ENCODE results near the gene HSD11B1L. TPM values are rescaled to one million over a fixed set of nuclear protein-coding genes. Genes with fewer than 3 reads are reported as not detected.
A peak's percentile ranks its signal among the peaks of the same experiment; 100 is the strongest.

HSD11B1L gene
- total and polyA plus RNA-seq, 4 donors = 3.9 to 12.0 (median 7.1) TPM

- Histone ChIP-seq H3K4me1 (ENCODE audit: control insufficient read depth in 1 of 2, insufficient read depth in 2 of 2, low read length in 2 of 2) (no peaks in the 10 kb centered on the region), H3K27ac (ENCODE audit: low read depth in 1 of 2, low read length in 2 of 2) (no peak overlapping the region), H3K4me3 (ENCODE audit: low read length in 2 of 2) (no peak overlapping the region), H3K27me3 (ENCODE audit: control insufficient read depth in 1 of 2, insufficient read depth in 2 of 2, low read length in 1 of 2) (no peaks in the 10 kb centered on the region), H3K36me3 (ENCODE audit: control insufficient read depth in 1 of 2, insufficient read depth in 2 of 2, low read length in 1 of 2) (peaks cover 0 to 7% of the 10 kb centered on the region in 2 donors), H3K9me3 (ENCODE audit: control insufficient read depth, low read length) (no peaks in the 10 kb centered on the region)
- intact Hi-C loops (cut with DNase I) = no loop called here
- no peak for DNase-seq
- WGBS, 2 donors = 93 to 97% methylated on average over 8 of the region's 8 CpGs
- no peak for ATAC-seq (ENCODE audit: low FRiP score)
Observed at GRCh38 chr19:5711025-5711424, 30.2 kb downstream of the HSD11B1L start.

GRCh38 chr19:5711713-5712161 is 30.9 kb downstream of the HSD11B1L start:
- intact Hi-C loops (cut with DNase I) = no loop called here
- no peak for ATAC-seq (ENCODE audit: low FRiP score)

DNA sequence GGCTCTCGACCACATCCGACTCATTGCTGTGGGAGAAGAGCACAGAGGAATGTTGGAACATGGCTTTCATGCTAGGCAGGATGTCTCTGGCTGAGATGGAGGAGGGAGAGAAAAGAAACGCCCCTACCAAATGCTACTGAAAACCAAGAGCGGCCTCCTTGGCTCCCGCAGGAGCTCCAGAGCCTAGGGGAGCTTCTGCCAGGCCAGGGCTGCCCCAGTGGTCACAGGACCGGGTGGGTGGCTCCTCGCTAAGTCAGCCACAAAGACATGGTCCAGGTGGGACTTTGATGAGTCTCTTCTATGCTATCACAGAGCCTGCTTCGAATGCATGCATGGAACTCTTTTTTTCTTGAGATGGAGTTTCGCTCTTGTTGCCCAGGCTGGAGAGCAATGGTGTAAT is 32.4 kb downstream of the HSD11B1L start:
- intact Hi-C loops (cut with DNase I) = no loop called here
- peaks cover 0 to 7% of the 10 kb centered on the region in 2 donors for H3K36me3 ChIP-seq (ENCODE audit: control insufficient read depth in 1 of 2, insufficient read depth in 2 of 2, low read length in 1 of 2)
- ATAC-seq (ENCODE audit: low FRiP score) (no peak), DNase-seq (no peak)
- no peak overlapping the region for H3K27ac ChIP-seq (ENCODE audit: low read depth in 1 of 2, low read length in 2 of 2)
- WGBS, 2 donors = 88 to 94% methylated on average over 9 of the region's 9 CpGs
- no peaks in the 10 kb centered on the region for H3K9me3 ChIP-seq (ENCODE audit: control insufficient read depth, low read length)
- no peaks in the 10 kb centered on the region for H3K4me1 ChIP-seq (ENCODE audit: control insufficient read depth in 1 of 2, insufficient read depth in 2 of 2, low read length in 2 of 2)
- no peaks in the 10 kb centered on the region for H3K27me3 ChIP-seq (ENCODE audit: control insufficient read depth in 1 of 2, insufficient read depth in 2 of 2, low read length in 1 of 2)
- no peak overlapping the region for H3K4me3 ChIP-seq (ENCODE audit: low read length in 2 of 2)

More at GRCh38 chr19:5711713-5712161, 30.9 kb downstream of the HSD11B1L start:
- Histone ChIP-seq H3K9me3 (ENCODE audit: control insufficient read depth, low read length) (no peaks in the 10 kb centered on the region), H3K4me3 (ENCODE audit: low read length in 2 of 2) (no peak overlapping the region), H3K27ac (ENCODE audit: low read depth in 1 of 2, low read length in 2 of 2) (no peak overlapping the region), H3K36me3 (ENCODE audit: control insufficient read depth in 1 of 2, insufficient read depth in 2 of 2, low read length in 1 of 2) (peaks cover 0 to 7% of the 10 kb centered on the region in 2 donors), H3K4me1 (ENCODE audit: control insufficient read depth in 1 of 2, insufficient read depth in 2 of 2, low read length in 2 of 2) (no peaks in the 10 kb centered on the region), H3K27me3 (ENCODE audit: control insufficient read depth in 1 of 2, insufficient read depth in 2 of 2, low read length in 1 of 2) (no peaks in the 10 kb centered on the region)
- 88 to 90% methylated on average over 23 to 25 of the region's 25 CpGs for WGBS, 2 donors
- DNase-seq = no peak

GRCh38 chr19:5714816-5715215 is 34.0 kb downstream of the HSD11B1L start:
- no peak for ATAC-seq (ENCODE audit: low FRiP score)

DNA sequence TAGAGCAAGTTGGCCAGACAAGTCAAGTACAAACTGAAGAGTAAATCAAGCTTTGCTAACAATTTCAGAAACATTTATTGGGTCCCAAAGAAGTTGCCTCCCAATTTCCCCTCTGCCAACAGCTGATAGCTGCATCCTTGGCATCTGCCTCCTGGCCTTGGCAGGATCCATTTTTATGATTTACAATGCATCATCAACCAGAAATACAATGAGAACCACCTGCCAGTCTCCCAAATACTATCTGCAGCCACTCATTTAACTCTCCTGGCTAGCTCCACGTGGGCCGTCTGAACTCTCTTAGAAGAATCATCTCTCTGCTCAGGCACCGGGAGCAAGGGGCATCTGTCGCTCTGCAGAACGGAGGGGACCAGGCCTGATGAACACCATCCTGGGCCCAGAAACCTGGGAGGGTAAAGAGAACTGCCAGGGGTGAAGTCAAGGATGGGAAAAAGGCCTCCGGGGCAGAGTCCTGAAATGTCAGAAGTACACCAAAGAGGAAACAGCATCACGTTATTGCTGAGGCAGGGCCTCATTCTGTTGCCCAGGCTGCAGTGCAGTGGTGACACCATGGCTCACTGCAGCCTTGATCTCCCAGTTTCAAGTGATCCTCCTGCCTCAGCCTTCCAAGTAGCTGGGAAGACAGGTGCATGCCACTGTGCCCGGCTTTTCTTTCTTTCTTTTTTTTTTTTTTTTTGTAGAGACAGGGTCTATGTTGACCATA is 36.5 kb downstream of the HSD11B1L start:
- Histone ChIP-seq H3K27me3 (ENCODE audit: control insufficient read depth in 1 of 2, insufficient read depth in 2 of 2, low read length in 1 of 2) (no peaks in the 10 kb centered on the region), H3K4me1 (ENCODE audit: control insufficient read depth in 1 of 2, insufficient read depth in 2 of 2, low read length in 2 of 2) (peaks cover 0 to 6% of the 10 kb centered on the region in 2 donors), H3K4me3 (ENCODE audit: low read length in 2 of 2) (no peak overlapping the region), H3K9me3 (ENCODE audit: control insufficient read depth, low read length) (no peaks in the 10 kb centered on the region), H3K27ac (ENCODE audit: low read depth in 1 of 2, low read length in 2 of 2) (no peak overlapping the region), H3K36me3 (ENCODE audit: control insufficient read depth in 1 of 2, insufficient read depth in 2 of 2, low read length in 1 of 2) (peaks cover 0 to 2% of the 10 kb centered on the region in 2 donors)
- ATAC-seq (ENCODE audit: low FRiP score) (no peak), DNase-seq (no peak)
- 83 to 85% methylated on average over 8 of the region's 8 CpGs for WGBS, 2 donors
- intact Hi-C loops (cut with DNase I) = no loop called here

More at GRCh38 chr19:5714816-5715215, 34.0 kb downstream of the HSD11B1L start:
- Histone ChIP-seq H3K4me3 (ENCODE audit: low read length in 2 of 2) (no peak overlapping the region), H3K9me3 (ENCODE audit: control insufficient read depth, low read length) (no peaks in the 10 kb centered on the region), H3K27me3 (ENCODE audit: control insufficient read depth in 1 of 2, insufficient read depth in 2 of 2, low read length in 1 of 2) (no peaks in the 10 kb centered on the region), H3K4me1 (ENCODE audit: control insufficient read depth in 1 of 2, insufficient read depth in 2 of 2, low read length in 2 of 2) (peaks cover 0 to 6% of the 10 kb centered on the region in 2 donors), H3K36me3 (ENCODE audit: control insufficient read depth in 1 of 2, insufficient read depth in 2 of 2, low read length in 1 of 2) (peaks cover 0 to 7% of the 10 kb centered on the region in 2 donors), H3K27ac (ENCODE audit: low read depth in 1 of 2, low read length in 2 of 2) (no peak overlapping the region)
- 92 to 93% methylated on average over 10 of the region's 10 CpGs for WGBS, 2 donors
- DNase-seq = no peak
- intact Hi-C loops (cut with DNase I) = no loop called here

DNA sequence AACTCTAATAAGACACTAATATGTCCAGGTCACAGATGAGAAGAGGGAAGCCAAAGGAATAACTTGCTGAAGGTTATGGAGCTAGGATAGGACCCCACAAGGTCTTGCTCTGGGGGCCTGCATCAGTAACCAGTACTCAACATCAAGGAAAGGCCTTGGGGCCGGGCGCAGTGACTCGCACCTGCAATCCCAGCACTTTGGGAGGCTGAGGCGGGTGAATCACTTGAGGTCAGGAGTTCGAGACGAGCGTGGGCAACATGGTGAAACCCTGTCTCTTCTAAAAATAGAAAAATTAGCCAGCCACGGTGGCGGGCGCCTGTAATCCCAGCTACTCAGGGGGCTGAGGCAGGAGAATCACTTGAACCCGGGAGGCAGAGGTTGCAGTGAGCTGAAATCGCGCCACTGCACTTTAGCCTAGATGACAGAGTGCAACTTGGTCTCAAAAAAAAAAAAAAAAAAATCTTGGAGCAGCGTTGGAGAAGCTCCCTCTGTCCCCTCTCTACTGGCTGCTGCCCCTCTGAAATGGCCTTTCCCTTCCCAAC is 37.3 kb downstream of the HSD11B1L start:
- Histone ChIP-seq H3K36me3 (ENCODE audit: control insufficient read depth in 1 of 2, insufficient read depth in 2 of 2, low read length in 1 of 2) (no peaks in the 10 kb centered on the region), H3K27me3 (ENCODE audit: control insufficient read depth in 1 of 2, insufficient read depth in 2 of 2, low read length in 1 of 2) (no peaks in the 10 kb centered on the region), H3K4me1 (ENCODE audit: control insufficient read depth in 1 of 2, insufficient read depth in 2 of 2, low read length in 2 of 2) (peaks cover 0 to 6% of the 10 kb centered on the region in 2 donors), H3K4me3 (ENCODE audit: low read length in 2 of 2) (no peak overlapping the region), H3K27ac (ENCODE audit: low read depth in 1 of 2, low read length in 2 of 2) (no peak overlapping the region), H3K9me3 (ENCODE audit: control insufficient read depth, low read length) (no peaks in the 10 kb centered on the region)
- 73 to 75% methylated on average over 14 of the region's 14 CpGs for WGBS, 2 donors
- intact Hi-C loops (cut with DNase I) = no loop called here
- DNase-seq (no peak), ATAC-seq (ENCODE audit: low FRiP score) (no peak)

GRCh38 chr19:5718579-5719273 is 37.9 kb downstream of the HSD11B1L start:
- Histone ChIP-seq H3K4me1 (ENCODE audit: control insufficient read depth in 1 of 2, insufficient read depth in 2 of 2, low read length in 2 of 2) (peaks cover 0 to 6% of the 10 kb centered on the region in 2 donors), H3K4me3 (ENCODE audit: low read length in 2 of 2) (peak overlapping the region in 1 of 2 donors; percentile 97), H3K27me3 (ENCODE audit: control insufficient read depth in 1 of 2, insufficient read depth in 2 of 2, low read length in 1 of 2) (no peaks in the 10 kb centered on the region), H3K9me3 (ENCODE audit: control insufficient read depth, low read length) (no peaks in the 10 kb centered on the region), H3K27ac (ENCODE audit: low read depth in 1 of 2, low read length in 2 of 2) (no peak overlapping the region), H3K36me3 (ENCODE audit: control insufficient read depth in 1 of 2, insufficient read depth in 2 of 2, low read length in 1 of 2) (no peaks in the 10 kb centered on the region)
- DNase-seq (no peak), ATAC-seq (ENCODE audit: low FRiP score) (no peak)
- 28% methylated on average over 11 of the region's 11 CpGs for WGBS, 2 donors
- intact Hi-C loops (cut with DNase I) = no loop called here

DNA sequence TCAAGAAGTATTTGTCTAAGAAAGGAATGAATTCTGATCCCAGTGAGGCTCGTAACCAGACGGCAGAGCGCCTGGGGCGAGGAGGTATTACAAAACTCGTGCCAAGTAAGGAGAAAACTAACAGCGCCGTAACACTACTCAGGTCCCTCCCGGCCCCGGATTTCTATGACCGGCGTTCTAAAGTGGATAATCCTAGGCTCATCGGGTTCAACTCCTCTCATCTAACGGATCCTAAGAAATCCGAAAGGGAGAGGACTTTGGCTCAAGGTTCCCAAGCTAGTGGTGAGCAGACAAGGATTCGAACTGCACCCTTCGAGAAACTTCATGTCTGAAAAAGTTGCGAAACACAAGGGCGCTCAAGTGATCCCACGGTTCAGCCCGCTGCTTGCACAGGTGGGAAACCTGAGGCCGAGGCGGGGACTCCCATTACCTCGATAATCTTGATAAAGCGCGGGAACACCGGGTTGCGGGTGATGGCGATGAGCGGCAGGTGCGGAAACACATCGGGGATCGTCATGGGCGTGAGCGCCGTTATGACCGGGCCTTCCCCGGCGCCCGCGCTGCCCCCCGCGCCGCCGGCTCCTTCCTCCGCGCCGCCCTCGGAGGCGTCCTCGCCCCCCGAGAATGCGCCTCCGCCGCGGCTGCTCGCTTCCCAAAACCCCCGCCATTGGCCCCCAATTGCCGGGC is 38.6 kb downstream of the HSD11B1L start:
- no peaks in the 10 kb centered on the region for H3K27me3 ChIP-seq (ENCODE audit: control insufficient read depth in 1 of 2, insufficient read depth in 2 of 2, low read length in 1 of 2)
- no peaks in the 10 kb centered on the region for H3K9me3 ChIP-seq (ENCODE audit: control insufficient read depth, low read length)
- H3K4me1 ChIP-seq (ENCODE audit: control insufficient read depth in 1 of 2, insufficient read depth in 2 of 2, low read length in 2 of 2) = peaks cover 0 to 6% of the 10 kb centered on the region in 2 donors
- peak overlapping the region; percentile 62 to 77 for H3K27ac ChIP-seq (ENCODE audit: low read depth in 1 of 2, low read length in 2 of 2)
- intact Hi-C loops (cut with DNase I) = no loop called here
- ATAC-seq (ENCODE audit: low FRiP score) (no peak), DNase-seq (peak in 1 of 2 donors; percentile 57)
- WGBS, 2 donors = 1% methylated on average over 46 to 58 of the region's 58 CpGs
- no peaks in the 10 kb centered on the region for H3K36me3 ChIP-seq (ENCODE audit: control insufficient read depth in 1 of 2, insufficient read depth in 2 of 2, low read length in 1 of 2)
- peak overlapping the region; percentile 67 to 97 for H3K4me3 ChIP-seq (ENCODE audit: low read length in 2 of 2)

Measured in aorta (tissue), 5 donors.